B cell (primary cell): ENCODE results near the gene TMEM235. TPM values are rescaled to one million over a fixed set of nuclear protein-coding genes. Genes with fewer than 3 reads are reported as not detected.
A peak's percentile ranks its signal among the peaks of the same experiment; 100 is the strongest.

Source experiments
- ATAC-seq: fragments of 200-7000 bp; cut with Tn5 transposase; one replicate; pipeline ENCODE4 v1.10.0; 2021; ENCODE audit warnings: low read depth, mild to moderate bottlenecking, moderate number of reproducible peaks, moderate library complexity
- CTCF ChIA-PET: fragments of 350-600 bp; sonication (Branson Sonifier 250); formaldehyde crosslinking; loops from one replicate; lab custom pipeline; 2021; ENCODE audit warnings: antibody characterized with exemption, inconsistent platforms; lab: Charles Lee
- POLR2A ChIA-PET: fragments of 350-600 bp; sonication (Branson Sonifier 250); formaldehyde crosslinking; loops from one replicate; lab custom pipeline; 2021; ENCODE audit warnings: antibody characterized with exemption; lab: Charles Lee
- DNase-seq: peaks from one replicate; pipeline ENCODE4 v3.0.0; 2013
- H2AFZ ChIP-seq: 2 replicates; pipeline ENCODE4 v1.6.1; 2012; ENCODE audit warnings: mild to moderate bottlenecking, low read depth, low read length; ENCODE audit not compliant: insufficient read depth, poor library complexity, severe bottlenecking
- H3K27ac ChIP-seq, 2 donors: 1 replicate in 1 of 2; 2 replicates in 1 of 2; pipeline ENCODE4 v1.5.1; 2012 to 2013; ENCODE audit warnings: low read length in 2 of 2, mild to moderate bottlenecking in 2 of 2, moderate library complexity in 1 of 2
- H3K27me3 ChIP-seq, 4 experiments: fragments of 200-600 bp in 1 of 4; sonication (generic) in 1 of 4; replicated peaks in 1 of 4; 1 replicate in 2 of 4; 2 replicates in 2 of 4; pipeline versions ENCODE4 v1.6.1 to v1.7.0; 2013 to 2016; ENCODE audit warnings: low read length in 3 of 4, mild to moderate bottlenecking in 2 of 4, mixed read lengths in 1 of 4, moderate library complexity in 1 of 4; ENCODE audit not compliant: insufficient read depth in 4 of 4, control insufficient read depth in 3 of 4; ENCODE audit errors: control extremely low read depth in 1 of 4
- H3K36me3 ChIP-seq, 2 experiments: replicated peaks in 1 of 2; 1 replicate in 1 of 2; 2 replicates in 1 of 2; pipeline versions ENCODE4 v1.6.1 to v1.7.1; 2013; ENCODE audit warnings: low read length in 1 of 2; ENCODE audit not compliant: insufficient read depth in 2 of 2, control insufficient read depth in 1 of 2; ENCODE audit errors: control extremely low read depth in 1 of 2, extremely low read depth in 1 of 2
- H3K4me1 ChIP-seq, 2 donors: fragments of 200-600 bp in 1 of 2; sonication (generic) in 1 of 2; 1 replicate in 1 of 2; 2 replicates in 1 of 2; pipeline versions ENCODE4 v1.5.1 to v1.6.1; 2013 to 2017; ENCODE audit warnings: low read length in 2 of 2; ENCODE audit not compliant: control insufficient read depth in 2 of 2, insufficient read depth in 2 of 2
- H3K4me2 ChIP-seq: replicated peaks from 2 replicates; pipeline ENCODE3; 2012; ENCODE audit warnings: mild to moderate bottlenecking, low read depth, low read length; ENCODE audit not compliant: poor library complexity, severe bottlenecking
- H3K4me3 ChIP-seq, 5 experiments: fragments of 200-600 bp in 1 of 5; sonication (generic) in 1 of 5; 1 replicate in 3 of 5; 2 replicates in 2 of 5; pipeline versions ENCODE4 v1.5.1 to v1.7.0; 2011 to 2016; ENCODE audit warnings: low read length in 4 of 5, mild to moderate bottlenecking in 4 of 5, low read depth in 2 of 5, control low read depth in 1 of 5, moderate library complexity in 1 of 5; ENCODE audit not compliant: insufficient read depth in 1 of 5; ENCODE audit errors: control extremely low read depth in 1 of 5, extremely low read depth in 1 of 5
- H3K79me2 ChIP-seq: fragments of 200-600 bp; sonication (generic); one replicate; pipeline ENCODE4 v1.6.0; 2016; ENCODE audit warnings: low read length; ENCODE audit not compliant: control insufficient read depth, insufficient read depth
- H3K9ac ChIP-seq: fragments of 200-600 bp; sonication (generic); 2 replicates; pipeline ENCODE4 v1.6.1; 2017; ENCODE audit warnings: mild to moderate bottlenecking, low read length, moderate library complexity
- H3K9me3 ChIP-seq, 3 donors: one replicate each; pipeline versions ENCODE4 v1.6.1 to v1.7.1; 2013; ENCODE audit warnings: low read length in 2 of 3; ENCODE audit not compliant: control insufficient read depth in 2 of 3, insufficient read depth in 1 of 3; ENCODE audit errors: control extremely low read depth in 1 of 3
- H4K20me1 ChIP-seq: 2 replicates; pipeline ENCODE4 v1.6.0; 2012; ENCODE audit warnings: mild to moderate bottlenecking, low read length; ENCODE audit not compliant: insufficient read depth, control insufficient read depth, poor library complexity, severe bottlenecking
- H3K27ac Mint-ChIP-seq: one replicate; pipeline ENCODE4 v1.8.0; 2021; ENCODE audit warnings: mixed read lengths
- H3K27me3 Mint-ChIP-seq: one replicate; pipeline ENCODE4 v1.8.0; 2021; ENCODE audit warnings: mixed read lengths
- H3K4me1 Mint-ChIP-seq: one replicate; pipeline ENCODE4 v1.8.0; 2021; ENCODE audit warnings: mixed read lengths
- H3K4me3 Mint-ChIP-seq: one replicate; pipeline ENCODE4 v1.8.0; 2021; ENCODE audit warnings: mixed read lengths
- H3K9me3 Mint-ChIP-seq: one replicate; pipeline ENCODE4 v1.8.0; 2022; ENCODE audit warnings: mixed read lengths; ENCODE audit not compliant: insufficient read depth
- CTCF ChIP-seq: fragments of 200-600 bp; IDR thresholded peaks from one replicate; pipeline ENCODE4 v1.8.0; 2022; ENCODE audit warnings: antibody characterized with exemption, mild to moderate bottlenecking
- EZH2 ChIP-seq: IDR thresholded peaks from 2 replicates; pipeline ENCODE4 v1.6.1; 2012; ENCODE audit warnings: borderline replicate concordance, low read depth, mild to moderate bottlenecking, moderate library complexity, low read length; ENCODE audit not compliant: insufficient read depth, poor library complexity, severe bottlenecking
- WGBS: methylation state at CpG from one replicate; pipeline ENCODE4 v1.1.5; 2013; ENCODE audit warnings: missing lambda C conversion rate; ENCODE audit not compliant: insufficient coverage; 5-methylcytosine and 5-hydroxymethylcytosine counted together
- intact Hi-C: fragments of 100-400 bp; cut with micrococcal nuclease; formaldehyde crosslinking; loops from one replicate; pipeline ENCODE4 v1.10.0; 2022
- polyA plus RNA-seq: library from polyadenylated mRNA; depleted of rRNA; stranded (reverse); fragments of >200 nt; gene quantifications from 2 replicates; pipeline ENCODE4 v1.2.3, GENCODE V29; 2012
- total RNA-seq, 2 donors: library from RNA; stranded (reverse); fragments of 120-200 nt in 1 of 2; gene quantifications; 1 replicate in 1 of 2; 2 replicates in 1 of 2; pipeline versions ENCODE4 v1.2.3 to v1.2.4, GENCODE V29; 2013 to 2022

TMEM235 gene
- total and polyA plus RNA-seq, 2 donors (not counting 1 experiment from before 2014, with no cell fraction given): not detected

- no peak for TF ChIP-seq EZH2
- TF ChIP-seq CTCF: no peak
- peak overlapping the region; percentile 72 for H3K4me2 ChIP-seq
- ATAC-seq: no peak
- H3K36me3 ChIP-seq: no peaks in the 10 kb centered on the region
- H3K9ac ChIP-seq: no peak overlapping the region
- ChIA-PET CTCF (interaction anchor here (0.6 to 1.0 kb wide), 3 partner anchors 8 to 118 kb away, joined by 3 to 5 read pairs (median 3); no protein-coding TSS in a partner anchor), POLR2A (interaction anchor here (0.6 to 1.8 kb wide), 3 partner anchors 9 to 1769 kb away, joined by 3 to 4 read pairs (median 3); no protein-coding TSS in a partner anchor)
- H3K9me3 ChIP-seq: no peaks in the 10 kb centered on the region
- H3K27me3 ChIP-seq: peaks cover 0 to 11% (median 0%) of the 10 kb centered on the region in 4 experiments
- no peak overlapping the region for H3K4me3 ChIP-seq
- Mint-ChIP-seq H3K27ac (peak overlapping the region; percentile 80), H3K4me1 (peaks cover 24% of the 10 kb centered on the region), H3K4me3 (peak overlapping the region; percentile 79), H3K27me3 (peaks cover 8% of the 10 kb centered on the region), H3K9me3 (no peaks in the 10 kb centered on the region)
- intact Hi-C loops: no loop called here
- peak overlapping the region; percentile 30 for H2AFZ ChIP-seq
- no peak overlapping the region for H3K27ac ChIP-seq
- DNase-seq: no peak
- peaks cover 28 to 44% of the 10 kb centered on the region in 2 donors for H3K4me1 ChIP-seq
- H3K79me2 ChIP-seq: no peaks in the 10 kb centered on the region
- 14% methylated on average over 19 of the region's 23 CpGs for WGBS
- no peaks in the 10 kb centered on the region for H4K20me1 ChIP-seq
Observed at GRCh38 chr17:78258323-78259191, 27.1 kb downstream of the TMEM235 start.

GRCh38 chr17:78259192-78259554 is 27.7 kb downstream of the TMEM235 start:
- no peak overlapping the region for H2AFZ ChIP-seq
- no peaks in the 10 kb centered on the region for H3K9me3 ChIP-seq
- H3K36me3 ChIP-seq: no peaks in the 10 kb centered on the region
- H3K27me3 ChIP-seq: peaks cover 0 to 11% (median 0%) of the 10 kb centered on the region in 4 experiments
- no peaks in the 10 kb centered on the region for H3K79me2 ChIP-seq
- no peak for TF ChIP-seq EZH2
- TF ChIP-seq CTCF: no peak
- no peak overlapping the region for H3K4me3 Mint-ChIP-seq
- H3K27ac ChIP-seq: no peak overlapping the region
- ChIA-PET CTCF (interaction anchor here (0.6 to 1.0 kb wide), 3 partner anchors 9 to 119 kb away, joined by 3 to 5 read pairs (median 3); no protein-coding TSS in a partner anchor), POLR2A (no interaction called here)
- 49% methylated on average over 6 of the region's 10 CpGs for WGBS
- H3K4me1 ChIP-seq: peaks cover 23 to 39% of the 10 kb centered on the region in 2 donors
- intact Hi-C loops: no loop called here
- H3K4me1 Mint-ChIP-seq: peaks cover 21% of the 10 kb centered on the region
- no peaks in the 10 kb centered on the region for H4K20me1 ChIP-seq
- H3K4me3 ChIP-seq: no peak overlapping the region
- DNase-seq (no peak), ATAC-seq (no peak)
- H3K27me3 Mint-ChIP-seq: peaks cover 8% of the 10 kb centered on the region
- H3K4me2 ChIP-seq: no peak overlapping the region
- no peak overlapping the region for H3K27ac Mint-ChIP-seq
- no peaks in the 10 kb centered on the region for H3K9me3 Mint-ChIP-seq
- H3K9ac ChIP-seq: no peak overlapping the region
